ENCODE measurements around the gene ANKRD18B.
"Not testable (repeated sequence)": the region's sequence is repeated elsewhere in the genome, so short reads cannot be mapped to it uniquely, and the experiment has no call there.

The ANKRD18B gene

DNA sequence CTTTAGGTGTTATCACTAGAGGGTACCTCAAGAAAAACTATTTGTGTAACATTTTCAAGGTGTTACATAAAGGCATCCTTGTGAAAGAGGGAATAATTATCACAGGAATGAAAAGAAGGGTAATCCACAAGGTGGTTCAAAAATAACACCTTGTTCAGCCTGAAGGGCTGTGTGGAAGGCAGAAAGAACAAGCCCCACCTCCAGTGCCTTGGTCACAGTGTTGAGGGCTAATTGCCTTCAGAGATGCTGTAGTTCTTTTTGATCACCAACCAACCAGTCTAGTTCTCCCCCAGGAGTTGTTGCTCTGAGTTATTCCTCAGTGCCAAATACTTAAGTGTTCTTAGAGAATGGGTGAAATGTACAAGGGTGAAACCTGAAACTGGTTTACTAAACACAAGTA, 43.7 kb downstream of the ANKRD18B start:
- not testable (repeated sequence) for H3K27me3 ChIP-seq (ENCODE audit: control insufficient read depth in 5 of 5, insufficient read depth in 4 of 5, low read length in 5 of 5); H3K36me3 ChIP-seq (ENCODE audit: control insufficient read depth in 5 of 5, insufficient read depth in 5 of 5, low read length in 5 of 5); H3K9ac ChIP-seq (ENCODE audit: low read length in 5 of 5); H3K4me3 ChIP-seq (ENCODE audit: low read depth in 1 of 5, low read length in 5 of 5); H3K9me3 ChIP-seq (ENCODE audit: control insufficient read depth in 5 of 5, low read length in 5 of 5); H3K4me1 ChIP-seq (ENCODE audit: control insufficient read depth in 5 of 5, insufficient read depth in 5 of 5, low read length in 5 of 5); H3K27ac ChIP-seq (ENCODE audit: low read depth, low read length)

DNA sequence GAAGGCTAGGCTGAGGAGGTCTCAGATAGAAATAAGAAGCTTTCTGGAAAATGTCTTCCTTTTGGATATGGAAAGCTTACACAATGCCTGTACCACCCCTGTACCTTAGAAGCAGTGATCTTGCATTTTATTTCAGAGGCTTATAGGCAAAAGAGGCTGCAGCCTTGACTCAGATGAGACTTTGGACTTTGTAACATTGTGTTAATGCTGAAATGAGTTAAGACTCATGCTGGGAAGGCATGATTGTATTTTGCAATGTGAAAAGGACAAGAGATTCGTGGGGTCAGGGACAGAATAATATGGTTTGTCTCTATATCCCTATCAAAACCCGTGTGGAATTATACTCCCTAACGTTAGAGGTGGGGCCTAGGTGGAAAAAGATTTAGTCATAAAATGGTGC, 53.7 kb downstream of the ANKRD18B start:
- H3K9ac ChIP-seq (ENCODE audit: low read length in 5 of 5); H3K27me3 ChIP-seq (ENCODE audit: control insufficient read depth in 5 of 5, insufficient read depth in 4 of 5, low read length in 5 of 5); H3K36me3 ChIP-seq (ENCODE audit: control insufficient read depth in 5 of 5, insufficient read depth in 5 of 5, low read length in 5 of 5); H3K4me3 ChIP-seq (ENCODE audit: low read depth in 1 of 5, low read length in 5 of 5); H3K4me1 ChIP-seq (ENCODE audit: control insufficient read depth in 5 of 5, insufficient read depth in 5 of 5, low read length in 5 of 5); H3K9me3 ChIP-seq (ENCODE audit: control insufficient read depth in 5 of 5, low read length in 5 of 5); H3K27ac ChIP-seq (ENCODE audit: low read depth, low read length): not testable (repeated sequence)

DNA sequence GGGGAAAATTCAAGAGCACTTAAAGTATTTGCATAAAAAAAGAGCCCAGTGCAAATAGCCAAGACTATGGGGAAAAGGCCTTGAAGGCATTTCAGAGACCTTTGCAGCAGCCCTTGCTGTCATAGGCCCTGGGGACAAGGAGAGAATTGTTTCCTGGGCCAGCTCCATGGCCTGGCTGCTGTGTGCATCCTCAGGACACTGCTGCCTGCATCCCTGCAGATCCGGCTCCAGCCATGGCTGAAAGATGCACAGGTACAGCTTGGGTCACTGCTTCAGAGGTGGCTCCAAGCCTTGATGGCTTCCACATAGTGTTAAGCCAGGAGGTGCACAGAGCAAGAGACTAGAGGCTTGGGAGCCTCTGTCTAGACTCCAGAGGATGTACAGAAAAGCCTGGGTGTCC, 55.9 kb downstream of the ANKRD18B start:
- H3K27ac ChIP-seq (ENCODE audit: low read depth, low read length); H3K9ac ChIP-seq (ENCODE audit: low read length in 5 of 5); H3K36me3 ChIP-seq (ENCODE audit: control insufficient read depth in 5 of 5, insufficient read depth in 5 of 5, low read length in 5 of 5); H3K9me3 ChIP-seq (ENCODE audit: control insufficient read depth in 5 of 5, low read length in 5 of 5); H3K4me1 ChIP-seq (ENCODE audit: control insufficient read depth in 5 of 5, insufficient read depth in 5 of 5, low read length in 5 of 5); H3K27me3 ChIP-seq (ENCODE audit: control insufficient read depth in 5 of 5, insufficient read depth in 4 of 5, low read length in 5 of 5); H3K4me3 ChIP-seq (ENCODE audit: low read depth in 1 of 5, low read length in 5 of 5): not testable (repeated sequence)

DNA sequence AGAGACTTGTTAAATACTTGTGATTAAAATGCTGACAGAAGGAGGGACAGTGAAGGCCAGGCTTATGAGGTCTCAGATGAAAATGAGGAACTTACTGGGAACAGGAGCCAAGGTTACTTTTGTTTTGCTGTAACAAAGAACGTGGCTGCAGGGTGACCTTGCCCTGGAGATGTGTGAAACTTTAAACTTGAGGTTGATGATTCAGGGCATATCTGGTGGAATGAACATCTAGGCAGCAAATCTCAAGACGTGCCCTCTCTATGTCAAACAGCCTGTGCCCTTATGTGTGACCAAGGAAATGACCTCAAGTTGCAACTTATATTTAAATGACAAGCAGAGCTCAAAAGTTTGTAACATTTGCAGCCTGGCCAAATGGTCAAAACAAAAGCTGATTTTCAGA, 58.6 kb downstream of the ANKRD18B start:
- H3K27me3 ChIP-seq (ENCODE audit: control insufficient read depth in 5 of 5, insufficient read depth in 4 of 5, low read length in 5 of 5); H3K4me3 ChIP-seq (ENCODE audit: low read depth in 1 of 5, low read length in 5 of 5); H3K36me3 ChIP-seq (ENCODE audit: control insufficient read depth in 5 of 5, insufficient read depth in 5 of 5, low read length in 5 of 5); H3K9me3 ChIP-seq (ENCODE audit: control insufficient read depth in 5 of 5, low read length in 5 of 5); H3K4me1 ChIP-seq (ENCODE audit: control insufficient read depth in 5 of 5, insufficient read depth in 5 of 5, low read length in 5 of 5); H3K9ac ChIP-seq (ENCODE audit: low read length in 5 of 5); H3K27ac ChIP-seq (ENCODE audit: low read depth, low read length): not testable (repeated sequence)

DNA sequence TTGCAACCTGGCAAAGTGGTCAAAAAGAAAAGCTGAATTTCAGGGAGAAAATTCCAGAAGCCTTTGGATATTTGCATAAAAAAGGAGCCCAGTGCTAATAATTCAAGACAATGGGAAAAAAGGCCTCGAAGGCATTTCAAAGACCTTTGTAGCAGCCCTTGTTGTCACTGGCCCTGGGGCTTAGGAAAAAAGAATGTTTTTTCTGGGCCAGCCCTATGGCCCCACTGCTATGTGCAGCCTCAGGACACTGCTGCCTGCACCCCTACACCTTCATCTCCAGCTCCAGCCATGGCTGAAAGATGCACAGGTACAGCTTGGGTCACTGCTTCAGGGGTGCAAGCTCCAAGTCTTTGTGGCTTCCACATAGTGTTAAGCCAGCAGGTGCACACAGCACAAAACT, 62.1 kb downstream of the ANKRD18B start:
- not testable (repeated sequence) for H3K36me3 ChIP-seq (ENCODE audit: control insufficient read depth in 5 of 5, insufficient read depth in 5 of 5, low read length in 5 of 5); H3K9ac ChIP-seq (ENCODE audit: low read length in 5 of 5); H3K9me3 ChIP-seq (ENCODE audit: control insufficient read depth in 5 of 5, low read length in 5 of 5)

DNA sequence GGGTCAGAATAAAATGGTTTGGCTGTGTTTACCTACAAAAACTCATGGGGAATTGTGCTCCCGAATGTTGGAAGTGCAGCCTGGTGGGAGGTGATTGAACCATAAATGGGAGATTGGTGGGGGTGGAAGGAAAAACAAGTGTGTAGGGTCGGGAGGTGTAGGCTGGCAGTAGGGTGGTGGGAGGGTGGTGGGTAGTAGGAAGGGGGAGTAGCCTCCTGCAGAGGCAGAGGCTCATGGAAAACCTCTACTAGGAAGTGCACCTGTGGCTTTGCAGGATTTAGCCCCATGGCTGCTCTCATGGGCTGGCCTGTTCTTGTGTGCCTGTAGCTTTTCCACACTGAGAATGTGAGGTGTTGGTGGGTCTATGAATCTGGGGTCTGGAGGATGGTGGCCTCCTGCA, 63.7 kb downstream of the ANKRD18B start:
- not testable (repeated sequence) for H3K9ac ChIP-seq (ENCODE audit: low read length in 5 of 5); H3K4me3 ChIP-seq (ENCODE audit: low read depth in 1 of 5, low read length in 5 of 5); H3K4me1 ChIP-seq (ENCODE audit: control insufficient read depth in 5 of 5, insufficient read depth in 5 of 5, low read length in 5 of 5); H3K27me3 ChIP-seq (ENCODE audit: control insufficient read depth in 5 of 5, insufficient read depth in 4 of 5, low read length in 5 of 5); H3K27ac ChIP-seq (ENCODE audit: low read depth, low read length); H3K9me3 ChIP-seq (ENCODE audit: control insufficient read depth in 5 of 5, low read length in 5 of 5); H3K36me3 ChIP-seq (ENCODE audit: control insufficient read depth in 5 of 5, insufficient read depth in 5 of 5, low read length in 5 of 5)

More for the DNA sequence above, 62.1 kb downstream of the ANKRD18B start:
- H3K27me3 ChIP-seq (ENCODE audit: control insufficient read depth in 5 of 5, insufficient read depth in 4 of 5, low read length in 5 of 5); H3K27ac ChIP-seq (ENCODE audit: low read depth, low read length); H3K4me3 ChIP-seq (ENCODE audit: low read depth in 1 of 5, low read length in 5 of 5); H3K4me1 ChIP-seq (ENCODE audit: control insufficient read depth in 5 of 5, insufficient read depth in 5 of 5, low read length in 5 of 5): not testable (repeated sequence)

DNA sequence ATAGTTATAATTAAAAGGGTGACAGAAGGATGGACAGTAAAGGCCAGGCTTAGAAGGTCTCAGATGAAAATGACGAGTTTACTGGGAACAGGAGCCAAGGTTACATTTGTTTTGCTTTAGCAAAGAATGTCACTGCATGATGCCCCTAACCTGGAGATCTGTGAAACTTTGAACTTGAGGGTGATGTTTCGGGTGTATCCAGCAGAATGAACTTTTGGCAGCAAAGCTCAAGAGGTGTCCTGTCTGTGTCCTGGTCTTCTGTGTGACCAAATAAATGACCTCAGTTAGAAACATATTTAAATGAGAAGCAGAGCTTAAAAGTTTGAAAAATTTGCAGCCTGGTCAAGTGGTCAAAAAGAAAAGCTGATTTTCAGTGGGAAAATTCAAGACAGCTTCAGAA, 64.8 kb downstream of the ANKRD18B start:
- not testable (repeated sequence) for H3K9ac ChIP-seq (ENCODE audit: low read length in 5 of 5); H3K27me3 ChIP-seq (ENCODE audit: control insufficient read depth in 5 of 5, insufficient read depth in 4 of 5, low read length in 5 of 5); H3K9me3 ChIP-seq (ENCODE audit: control insufficient read depth in 5 of 5, low read length in 5 of 5); H3K4me3 ChIP-seq (ENCODE audit: low read depth in 1 of 5, low read length in 5 of 5); H3K27ac ChIP-seq (ENCODE audit: low read depth, low read length); H3K36me3 ChIP-seq (ENCODE audit: control insufficient read depth in 5 of 5, insufficient read depth in 5 of 5, low read length in 5 of 5); H3K4me1 ChIP-seq (ENCODE audit: control insufficient read depth in 5 of 5, insufficient read depth in 5 of 5, low read length in 5 of 5)

DNA sequence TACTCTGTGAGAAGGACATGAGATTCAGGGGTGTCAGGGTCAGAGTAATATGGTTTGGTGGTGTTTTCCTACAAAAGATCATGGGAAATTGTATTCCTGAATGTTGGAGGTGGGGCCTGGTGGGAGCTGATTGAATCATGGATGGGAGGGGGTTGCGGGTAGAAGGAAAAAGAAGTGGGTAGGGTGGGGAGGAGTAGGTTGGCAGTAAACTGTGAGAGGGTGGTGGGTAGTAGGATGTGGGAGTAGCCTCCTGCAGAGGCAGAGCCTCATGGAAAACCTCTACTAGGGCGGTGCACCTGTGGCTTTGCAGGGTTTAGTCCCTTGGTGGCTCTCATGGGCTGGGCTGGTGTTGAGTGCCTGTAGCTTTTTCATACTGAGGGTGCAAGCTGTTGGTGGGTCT, 66.8 kb downstream of the ANKRD18B start:
- not testable (repeated sequence) for H3K9me3 ChIP-seq (ENCODE audit: control insufficient read depth in 5 of 5, low read length in 5 of 5); H3K36me3 ChIP-seq (ENCODE audit: control insufficient read depth in 5 of 5, insufficient read depth in 5 of 5, low read length in 5 of 5); H3K27ac ChIP-seq (ENCODE audit: low read depth, low read length); H3K4me1 ChIP-seq (ENCODE audit: control insufficient read depth in 5 of 5, insufficient read depth in 5 of 5, low read length in 5 of 5); H3K9ac ChIP-seq (ENCODE audit: low read length in 5 of 5); H3K4me3 ChIP-seq (ENCODE audit: low read depth in 1 of 5, low read length in 5 of 5); H3K27me3 ChIP-seq (ENCODE audit: control insufficient read depth in 5 of 5, insufficient read depth in 4 of 5, low read length in 5 of 5)

DNA sequence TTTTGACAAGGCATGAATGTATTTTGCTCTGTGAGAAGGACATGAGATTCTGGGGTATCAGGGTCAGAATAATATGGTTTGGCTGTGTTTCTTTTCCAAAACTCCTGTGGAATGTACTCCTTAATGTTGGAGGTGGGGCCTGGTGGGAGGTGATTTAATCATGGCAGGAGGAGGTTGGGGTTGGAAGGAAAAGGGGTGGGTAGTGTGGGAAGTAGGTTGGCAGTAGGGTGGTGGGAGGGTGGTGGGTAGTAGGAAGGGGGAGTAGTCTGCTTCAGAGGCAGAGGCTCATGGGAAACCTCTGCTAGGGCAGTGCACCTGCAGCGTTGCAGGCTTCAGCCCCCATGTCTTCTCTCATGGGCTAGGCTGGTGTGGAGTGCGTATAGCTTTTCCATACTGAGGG, 72.9 kb downstream of the ANKRD18B start:
- H3K4me3 ChIP-seq (ENCODE audit: low read depth in 1 of 5, low read length in 5 of 5); H3K4me1 ChIP-seq (ENCODE audit: control insufficient read depth in 5 of 5, insufficient read depth in 5 of 5, low read length in 5 of 5); H3K36me3 ChIP-seq (ENCODE audit: control insufficient read depth in 5 of 5, insufficient read depth in 5 of 5, low read length in 5 of 5); H3K9ac ChIP-seq (ENCODE audit: low read length in 5 of 5); H3K27ac ChIP-seq (ENCODE audit: low read depth, low read length); H3K9me3 ChIP-seq (ENCODE audit: control insufficient read depth in 5 of 5, low read length in 5 of 5); H3K27me3 ChIP-seq (ENCODE audit: control insufficient read depth in 5 of 5, insufficient read depth in 4 of 5, low read length in 5 of 5): not testable (repeated sequence)

DNA sequence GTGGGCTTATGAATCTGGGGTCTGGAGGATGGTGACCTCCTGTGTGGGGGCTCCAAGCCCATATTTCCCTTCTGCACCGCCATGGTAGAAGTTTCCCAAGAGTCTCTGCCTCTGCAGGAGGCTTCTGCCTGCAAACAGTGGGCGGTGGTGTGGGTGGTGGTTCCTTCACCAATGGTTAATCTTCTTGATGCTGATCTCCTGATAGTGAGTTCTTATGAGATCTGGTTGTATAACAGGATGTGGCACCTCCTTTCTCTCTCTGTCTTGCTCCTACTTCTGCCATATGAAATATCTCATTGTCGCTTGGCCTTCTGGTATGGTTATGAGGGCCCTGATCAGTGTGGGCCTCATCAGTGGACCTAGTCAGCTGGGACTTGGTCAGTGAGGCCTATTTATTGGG, 73.3 kb downstream of the ANKRD18B start:
- not testable (repeated sequence) for H3K27ac ChIP-seq (ENCODE audit: low read depth, low read length); H3K9me3 ChIP-seq (ENCODE audit: control insufficient read depth in 5 of 5, low read length in 5 of 5); H3K27me3 ChIP-seq (ENCODE audit: control insufficient read depth in 5 of 5, insufficient read depth in 4 of 5, low read length in 5 of 5); H3K9ac ChIP-seq (ENCODE audit: low read length in 5 of 5); H3K4me1 ChIP-seq (ENCODE audit: control insufficient read depth in 5 of 5, insufficient read depth in 5 of 5, low read length in 5 of 5); H3K4me3 ChIP-seq (ENCODE audit: low read depth in 1 of 5, low read length in 5 of 5); H3K36me3 ChIP-seq (ENCODE audit: control insufficient read depth in 5 of 5, insufficient read depth in 5 of 5, low read length in 5 of 5)

DNA sequence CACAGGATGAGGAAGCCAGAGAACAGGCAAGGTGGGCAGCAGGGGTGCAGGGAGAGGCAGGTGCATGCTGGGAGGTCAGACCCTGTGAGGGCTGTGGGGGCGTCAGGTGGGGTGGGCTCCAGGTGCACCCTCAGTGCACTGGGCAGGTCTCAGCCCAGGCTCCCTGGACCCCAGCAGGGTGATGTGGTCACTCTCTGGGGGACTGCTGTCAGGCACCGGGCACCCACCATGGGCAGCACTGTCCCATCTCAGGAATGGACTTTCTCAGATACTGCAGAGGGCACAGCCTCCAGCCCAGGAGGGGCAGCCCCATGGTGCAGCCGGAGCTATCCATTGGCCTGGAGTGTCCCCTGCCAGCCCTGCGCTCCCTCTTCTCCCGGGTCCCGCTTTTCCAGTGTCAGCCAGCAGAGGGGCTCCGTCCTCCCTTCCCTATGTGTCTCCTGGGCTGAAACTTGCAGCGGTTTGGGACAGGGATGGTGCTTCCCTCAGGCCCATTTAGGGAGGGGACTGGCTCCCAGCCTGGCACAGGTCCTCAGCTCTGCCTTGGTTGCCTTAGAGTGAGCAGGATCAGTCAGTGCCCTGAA, 74.8 kb downstream of the ANKRD18B start:
- not testable (repeated sequence) for H3K9me3 ChIP-seq (ENCODE audit: control insufficient read depth in 5 of 5, low read length in 5 of 5); H3K9ac ChIP-seq (ENCODE audit: low read length in 5 of 5); H3K4me1 ChIP-seq (ENCODE audit: control insufficient read depth in 5 of 5, insufficient read depth in 5 of 5, low read length in 5 of 5); H3K27me3 ChIP-seq (ENCODE audit: control insufficient read depth in 5 of 5, insufficient read depth in 4 of 5, low read length in 5 of 5); H3K27ac ChIP-seq (ENCODE audit: low read depth, low read length); H3K4me3 ChIP-seq (ENCODE audit: low read depth in 1 of 5, low read length in 5 of 5); H3K36me3 ChIP-seq (ENCODE audit: control insufficient read depth in 5 of 5, insufficient read depth in 5 of 5, low read length in 5 of 5)
